Erythroblast (primary cell): Measurements from ENCODE around the gene CPAMD8.

Source experiments
- GATA1 ChIP-seq: IDR thresholded peaks from 2 replicates; pipeline ENCODE4 v1.6.1; 2011; ENCODE audit warnings: low read depth, mild to moderate bottlenecking, control low read depth, low read length, moderate library complexity
- POLR2A ChIP-seq: IDR thresholded peaks from 2 replicates; pipeline ENCODE4 v1.6.1; 2011; ENCODE audit warnings: mild to moderate bottlenecking, low read length

DNA sequence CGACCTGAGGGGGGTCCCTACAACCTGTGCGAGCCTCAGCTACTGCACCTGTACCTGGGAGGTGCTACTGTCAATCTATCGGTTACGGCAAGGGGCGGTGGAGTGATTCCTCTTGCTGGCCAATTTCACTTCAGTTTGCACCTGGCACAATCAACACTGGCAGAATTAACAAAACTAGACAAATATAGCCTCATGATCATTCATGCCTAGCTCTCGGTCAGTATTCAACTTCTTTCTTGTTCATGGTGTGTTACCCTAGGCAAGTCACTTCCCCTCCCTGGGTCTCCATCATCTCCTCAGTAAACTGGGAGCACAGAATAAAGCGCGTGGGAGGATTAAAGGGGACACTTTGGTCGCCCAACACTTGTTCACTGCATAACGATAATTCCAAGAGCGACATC is 48.0 kb upstream of the CPAMD8 start:
- TF ChIP-seq POLR2A: no peak
- no peak for TF ChIP-seq GATA1
